WERI-Rb-1 (cell line): ENCODE measurements around the gene LYPD6B.

Source experiments
- DNase-seq: peaks from one replicate; pipeline ENCODE4 v3.0.0-alpha.2; 2020
- H3K27ac ChIP-seq: fragments of 250-450 bp; sonication (Bioruptor Pico); 2 replicates; pipeline ENCODE4 v1.5.1; 2020; ENCODE audit warnings: mild to moderate bottlenecking, moderate library complexity
- H3K27me3 ChIP-seq: fragments of 250-450 bp; sonication (Bioruptor Pico); 2 replicates; pipeline ENCODE4 v1.5.1; 2021; ENCODE audit warnings: mild to moderate bottlenecking, low read depth, moderate library complexity; ENCODE audit not compliant: insufficient read depth, severe bottlenecking
- H3K36me3 ChIP-seq: fragments of 250-450 bp; sonication (Bioruptor Pico); 2 replicates; pipeline ENCODE4 v1.5.1; 2020; ENCODE audit warnings: mild to moderate bottlenecking, moderate library complexity
- H3K4me3 ChIP-seq: 2 replicates; pipeline ENCODE4 v1.5.1; 2011; ENCODE audit warnings: low read depth, mild to moderate bottlenecking, control low read depth, low read length
- H3K9me3 ChIP-seq: fragments of 250-450 bp; sonication (Bioruptor Pico); 2 replicates; pipeline ENCODE4 v1.5.1; 2021; ENCODE audit warnings: mild to moderate bottlenecking, moderate library complexity; ENCODE audit not compliant: severe bottlenecking
- TF ChIP-seq, protein P1 (sequence below): IDR thresholded peaks from 2 replicates; pipeline ENCODE4 v1.5.1; 2011; ENCODE audit warnings: low read depth, mild to moderate bottlenecking, control low read depth, inconsistent platforms, low read length

The LYPD6B gene

DNA sequence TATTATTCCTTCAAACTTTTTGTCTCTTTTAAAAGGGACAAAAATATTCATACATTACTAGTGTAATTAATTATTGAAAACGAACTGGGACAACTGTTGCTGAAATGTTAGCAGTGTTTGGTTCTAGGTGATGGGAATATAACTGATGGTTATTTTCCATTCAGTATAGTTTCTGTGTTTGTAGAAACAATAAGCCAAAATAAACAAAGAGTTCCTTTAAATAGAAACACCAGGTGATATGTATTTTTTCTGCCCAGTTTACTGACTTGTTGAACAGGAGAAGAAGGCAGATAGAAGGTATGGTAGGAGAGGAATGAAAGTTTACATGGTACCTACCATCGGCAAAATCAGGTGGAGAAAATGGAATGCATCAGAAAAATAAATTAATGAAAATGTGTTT lies 74.2 kb downstream of the LYPD6B start:
- Histone ChIP-seq H3K9me3 (no peaks in the 10 kb centered on the region), H3K27ac (no peak overlapping the region), H3K27me3 (peaks cover 6% of the 10 kb centered on the region), H3K36me3 (no peaks in the 10 kb centered on the region), H3K4me3 (no peak overlapping the region)
- no peak for DNase-seq
- TF ChIP-seq, protein P1, sequence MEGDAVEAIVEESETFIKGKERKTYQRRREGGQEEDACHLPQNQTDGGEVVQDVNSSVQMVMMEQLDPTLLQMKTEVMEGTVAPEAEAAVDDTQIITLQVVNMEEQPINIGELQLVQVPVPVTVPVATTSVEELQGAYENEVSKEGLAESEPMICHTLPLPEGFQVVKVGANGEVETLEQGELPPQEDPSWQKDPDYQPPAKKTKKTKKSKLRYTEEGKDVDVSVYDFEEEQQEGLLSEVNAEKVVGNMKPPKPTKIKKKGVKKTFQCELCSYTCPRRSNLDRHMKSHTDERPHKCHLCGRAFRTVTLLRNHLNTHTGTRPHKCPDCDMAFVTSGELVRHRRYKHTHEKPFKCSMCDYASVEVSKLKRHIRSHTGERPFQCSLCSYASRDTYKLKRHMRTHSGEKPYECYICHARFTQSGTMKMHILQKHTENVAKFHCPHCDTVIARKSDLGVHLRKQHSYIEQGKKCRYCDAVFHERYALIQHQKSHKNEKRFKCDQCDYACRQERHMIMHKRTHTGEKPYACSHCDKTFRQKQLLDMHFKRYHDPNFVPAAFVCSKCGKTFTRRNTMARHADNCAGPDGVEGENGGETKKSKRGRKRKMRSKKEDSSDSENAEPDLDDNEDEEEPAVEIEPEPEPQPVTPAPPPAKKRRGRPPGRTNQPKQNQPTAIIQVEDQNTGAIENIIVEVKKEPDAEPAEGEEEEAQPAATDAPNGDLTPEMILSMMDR, result no peak

- Histone ChIP-seq H3K4me3 (no peak overlapping the region), H3K36me3 (no peaks in the 10 kb centered on the region), H3K27ac (no peak overlapping the region), H3K27me3 (peaks cover 9% of the 10 kb centered on the region), H3K9me3 (no peaks in the 10 kb centered on the region)
- DNase-seq, result no peak
- TF ChIP-seq, protein P1, result no peak
Observed at GRCh38 chr2:149115781-149116180, 77.3 kb downstream of the LYPD6B start.

- peaks cover 17% of the 10 kb centered on the region for H3K27me3 ChIP-seq
- no peak overlapping the region for H3K27ac ChIP-seq
- H3K36me3 ChIP-seq, result no peaks in the 10 kb centered on the region
- DNase-seq, result no peak
- H3K9me3 ChIP-seq, result no peaks in the 10 kb centered on the region
- H3K4me3 ChIP-seq, result no peak overlapping the region
- TF ChIP-seq, protein P1, result no peak
Observed at GRCh38 chr2:149119368-149119767, 80.9 kb downstream of the LYPD6B start.

GRCh38 chr2:149122516-149122915 lies 84.0 kb downstream of the LYPD6B start:
- TF ChIP-seq, protein P1, result no peak

DNA sequence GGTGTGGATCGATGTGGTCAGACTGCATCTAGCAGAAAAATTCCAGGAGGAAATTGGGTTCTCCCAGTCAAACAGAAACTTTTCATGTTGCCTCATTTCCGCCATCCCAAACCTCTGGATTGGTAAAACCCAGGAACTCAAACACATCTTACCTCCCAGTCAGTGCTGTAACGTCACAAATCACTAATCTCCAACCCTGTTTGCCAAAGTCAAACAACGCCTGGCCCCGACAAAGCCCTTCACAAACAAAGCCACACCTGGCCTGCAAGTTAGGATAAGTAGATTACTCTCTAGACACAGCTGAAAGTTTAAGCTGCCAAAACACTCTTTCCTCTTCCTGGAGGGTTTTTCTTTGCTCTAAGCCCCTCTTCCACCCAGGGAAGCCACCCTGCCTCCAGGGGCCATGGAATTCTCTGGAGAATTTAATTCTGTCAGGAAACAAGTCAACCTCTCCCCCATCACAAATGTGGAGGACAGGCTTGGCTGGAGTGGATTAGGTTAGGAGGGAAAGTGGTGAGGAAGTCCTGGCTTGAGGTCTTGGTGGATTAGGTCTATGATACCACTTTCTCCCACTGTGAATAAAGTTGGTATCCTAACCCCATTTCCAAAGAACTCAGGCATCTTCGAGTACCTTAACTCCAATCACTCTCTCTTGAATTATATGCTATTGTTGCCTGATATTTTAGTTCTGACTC lies 86.7 kb downstream of the LYPD6B start:
- no peaks in the 10 kb centered on the region for H3K9me3 ChIP-seq
- no peak overlapping the region for H3K4me3 ChIP-seq
- H3K27me3 ChIP-seq, result peaks cover 24% of the 10 kb centered on the region
- no peaks in the 10 kb centered on the region for H3K36me3 ChIP-seq
- no peak overlapping the region for H3K27ac ChIP-seq
- TF ChIP-seq, protein P1, result no peak
- DNase-seq, result no peak

More at GRCh38 chr2:149122516-149122915, 84.0 kb downstream of the LYPD6B start:
- Histone ChIP-seq H3K4me3 (no peak overlapping the region), H3K36me3 (no peaks in the 10 kb centered on the region), H3K27me3 (peaks cover 20% of the 10 kb centered on the region), H3K9me3 (no peaks in the 10 kb centered on the region), H3K27ac (no peak overlapping the region)
- DNase-seq, result no peak

DNA sequence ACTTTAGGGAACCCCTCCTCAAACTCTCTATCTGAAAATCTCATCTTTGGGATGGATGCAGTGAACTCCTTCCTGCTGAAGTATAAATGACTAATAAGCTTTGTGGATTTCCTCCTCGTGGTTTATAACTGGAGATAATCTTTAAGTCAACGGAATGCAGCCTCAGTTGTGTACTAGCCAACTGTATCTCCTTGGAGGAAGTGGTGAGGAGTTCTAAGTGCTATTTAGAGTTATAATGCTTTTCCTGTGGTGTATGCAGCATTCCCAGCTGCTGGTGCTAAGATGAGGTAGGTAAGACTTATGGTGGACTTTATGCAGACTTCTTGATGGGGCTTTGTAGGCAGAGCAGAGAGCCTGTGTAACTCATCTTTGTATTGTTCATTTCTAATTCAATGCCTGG lies 90.9 kb downstream of the LYPD6B start:
- no peak overlapping the region for H3K4me3 ChIP-seq
- H3K27ac ChIP-seq, result no peak overlapping the region
- H3K36me3 ChIP-seq, result no peaks in the 10 kb centered on the region
- no peaks in the 10 kb centered on the region for H3K9me3 ChIP-seq
- H3K27me3 ChIP-seq, result peaks cover 22% of the 10 kb centered on the region
- TF ChIP-seq, protein P1, result no peak
- no peak for DNase-seq
